HS-5 (cell line): ENCODE measurements around the gene CLK1.

Experiments
- DNase-seq: peaks from one replicate; pipeline ENCODE4 v3.0.0-alpha.2; 2012; ENCODE audit warnings: low read depth

CLK1 gene

DNA sequence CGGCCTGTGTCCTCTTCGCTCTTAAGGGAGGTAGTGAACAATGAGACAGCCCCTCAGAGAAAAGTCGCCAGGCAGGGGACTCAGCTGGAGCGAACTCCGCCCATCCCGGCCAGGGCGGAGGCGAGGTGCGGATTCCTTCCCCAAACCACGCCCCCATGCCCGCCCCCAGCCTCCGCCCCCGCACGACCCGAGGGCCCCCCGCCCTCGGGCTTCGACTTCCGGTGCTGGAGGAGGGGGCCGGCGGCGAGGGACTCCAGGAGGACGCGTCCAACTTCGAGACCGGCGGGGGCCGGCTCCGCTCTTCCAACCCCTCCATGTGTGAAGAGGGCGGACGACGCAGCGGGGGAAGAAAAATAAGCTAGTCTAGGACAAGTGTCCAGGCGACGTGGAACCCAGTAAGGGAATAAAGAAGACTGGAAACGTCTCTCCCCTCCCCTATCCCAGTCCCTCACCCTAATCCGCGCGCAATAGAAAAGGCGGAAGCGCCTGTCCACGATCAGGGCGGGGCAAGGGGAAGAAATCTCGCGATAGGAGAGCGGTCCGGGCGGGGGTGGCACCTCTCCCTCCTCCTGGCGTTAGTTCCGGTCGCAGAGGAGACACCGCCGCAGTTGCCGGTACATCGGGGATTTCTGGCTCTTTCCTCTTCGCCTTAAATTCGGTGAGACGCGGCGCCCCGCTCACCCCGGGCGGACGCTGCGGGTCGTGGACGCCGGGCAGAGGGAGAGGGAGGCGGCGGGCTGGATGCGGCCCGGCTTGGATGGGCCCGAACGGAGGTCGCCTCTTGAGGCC, 52.9 kb downstream of the CLK1 start, which contains the start of gene BZW1:
TSS of gene BZW1 (plus strand) at position 578 of the 789 bp plus-strand sequence. CDS start 1,308 bp downstream, outside the sequence.
- peak; percentile 95 for DNase-seq

DNA sequence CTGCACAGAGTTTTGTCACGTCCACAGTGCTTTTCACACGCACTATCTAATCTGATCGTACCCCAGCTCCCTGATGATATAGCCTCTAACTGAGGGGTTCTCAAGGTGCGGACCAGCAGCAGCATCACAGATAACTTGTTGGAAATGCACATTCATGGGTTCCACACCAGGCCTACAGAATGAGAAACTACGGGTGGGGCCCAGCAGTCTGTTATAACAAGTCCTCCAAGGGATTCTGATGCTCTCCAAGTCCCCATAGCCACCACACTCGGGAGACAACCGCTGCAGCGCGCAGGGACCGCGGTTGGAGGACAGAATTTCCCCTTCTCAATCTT, 53.5 kb downstream of the CLK1 start:
- no peak for DNase-seq

DNA sequence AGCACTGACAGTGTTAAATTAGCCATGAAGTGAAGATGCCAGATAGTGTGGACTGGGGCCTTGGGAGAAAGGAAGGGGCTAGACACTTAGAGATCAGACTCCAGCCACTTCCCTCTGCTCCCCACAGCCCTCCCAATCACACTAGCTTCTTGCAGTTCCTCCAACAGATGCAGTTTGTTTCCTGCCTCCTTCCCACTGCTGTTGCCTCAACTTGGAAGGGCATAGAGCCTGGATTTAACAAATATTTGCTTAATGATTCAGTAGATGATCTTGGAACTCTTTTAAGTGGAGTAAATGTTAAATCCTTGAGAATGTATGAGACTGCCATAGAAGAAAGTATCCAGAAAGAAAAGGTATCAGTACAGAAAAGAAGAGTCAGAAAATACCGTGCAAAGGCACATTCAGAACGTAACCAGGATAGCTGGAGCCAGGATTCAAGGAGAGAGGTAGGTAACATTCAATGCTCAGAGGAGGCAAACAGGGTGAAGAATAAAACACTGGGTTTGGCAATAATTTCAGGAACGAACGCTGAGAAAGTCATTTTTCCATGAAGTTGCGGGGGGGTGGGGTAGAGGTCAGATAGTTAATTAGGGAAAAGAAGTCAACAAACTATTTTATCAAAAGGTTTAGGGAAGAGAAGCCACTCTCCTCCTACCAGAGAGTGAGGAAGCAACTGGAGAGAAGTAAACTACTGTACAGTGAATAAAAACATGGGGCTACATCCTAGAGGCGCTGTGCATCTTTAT, 54.0 kb downstream of the CLK1 start:
- no peak for DNase-seq

DNA sequence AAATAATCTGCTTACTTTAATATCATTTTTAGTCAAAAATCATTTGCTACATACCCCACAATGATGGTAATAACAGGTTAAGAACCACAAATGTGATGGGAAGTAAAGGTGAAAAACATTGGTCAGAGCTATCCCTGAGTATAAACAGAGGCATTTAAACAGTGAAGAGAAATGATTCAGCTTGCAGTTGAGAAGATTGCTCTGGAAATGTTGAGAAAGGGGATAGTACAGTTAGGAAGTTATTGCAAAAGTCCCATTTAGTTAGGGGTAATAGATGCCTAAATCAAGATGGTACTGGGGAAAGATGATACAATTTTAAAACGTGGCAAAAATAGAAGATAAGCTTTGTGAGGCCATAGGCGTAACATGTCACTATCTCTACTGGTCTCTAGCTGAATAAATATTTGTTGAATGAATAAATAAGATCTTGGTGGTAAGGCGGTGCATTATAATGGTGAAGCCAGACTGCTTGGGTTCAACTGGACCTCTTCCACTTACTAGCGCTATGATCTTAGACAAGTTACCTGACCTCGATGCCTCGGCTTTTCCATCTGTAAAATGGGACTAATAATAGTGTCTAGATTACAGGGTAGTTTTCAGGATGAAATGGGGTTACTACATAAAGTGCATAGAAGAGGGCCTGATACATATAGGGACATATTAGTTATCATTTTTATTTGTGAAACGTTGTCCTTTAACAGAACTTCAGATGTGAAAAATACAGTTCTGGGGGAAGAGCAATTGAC, 54.8 kb downstream of the CLK1 start:
- no peak for DNase-seq
